PC-9 (cell line): ENCODE measurements around the gene CADPS2. TPM values are rescaled to one million over a fixed set of nuclear protein-coding genes. Genes with fewer than 3 reads are reported as not detected.

Experiments used
- BruUV-seq: library from RNA; stranded (reverse); fragments of 400-500 nt; replicated peaks from 2 replicates; lab custom pipeline; 2021; lab: Mats Ljungman, UMichigan
- CTCF ChIA-PET: fragments of 300-600 bp; sonication (Branson Sonifier 250); formaldehyde crosslinking; loops from one replicate; lab custom pipeline; 2022; ENCODE audit warnings: antibody characterized with exemption; lab: Charles Lee
- POLR2A ChIA-PET: fragments of 300-600 bp; sonication (Branson Sonifier 250); formaldehyde crosslinking; loops from one replicate; lab custom pipeline; 2022; ENCODE audit warnings: antibody characterized with exemption; ENCODE audit not compliant: unreplicated experiment; lab: Charles Lee
- DNase-seq, 2 experiments: peaks; one replicate each; pipeline versions ENCODE4 v3.0.0 to v3.0.0-alpha.2; 2015 to 2022; ENCODE audit warnings: mixed read lengths in 1 of 2
- H2AFZ ChIP-seq: fragments of 200-600 bp; sonication (generic); 2 replicates; pipeline ENCODE4 v1.8.1; 2017; ENCODE audit warnings: antibody characterized with exemption
- H3F3A ChIP-seq: fragments of 200-600 bp; sonication (generic); 2 replicates; pipeline ENCODE4 v1.8.1; 2017; ENCODE audit warnings: antibody characterized with exemption, mild to moderate bottlenecking, low read depth; ENCODE audit not compliant: insufficient read depth
- H3K27ac ChIP-seq: fragments of 200-600 bp; sonication (generic); 2 replicates; pipeline ENCODE4 v1.6.1; 2016; ENCODE audit warnings: mixed run types
- H3K27me3 ChIP-seq: fragments of 200-600 bp; sonication (generic); 2 replicates; pipeline ENCODE4 v1.6.1; 2016; ENCODE audit warnings: low read depth, mixed run types; ENCODE audit not compliant: insufficient read depth
- H3K36me3 ChIP-seq: fragments of 200-600 bp; sonication (generic); 2 replicates; pipeline ENCODE4 v1.6.1; 2016; ENCODE audit warnings: low read depth, mixed run types
- H3K4me1 ChIP-seq: fragments of 200-600 bp; sonication (generic); replicated peaks from 2 replicates; pipeline ENCODE4 v1.6.1; 2016; ENCODE audit warnings: mixed run types; ENCODE audit not compliant: insufficient read depth
- H3K4me2 ChIP-seq: fragments of 200-600 bp; sonication (generic); 2 replicates; pipeline ENCODE4 v1.6.1; 2017; ENCODE audit warnings: mixed run types
- H3K4me3 ChIP-seq: fragments of 200-600 bp; sonication (generic); 2 replicates; pipeline ENCODE4 v1.6.1; 2016; ENCODE audit warnings: mixed run types
- H3K79me2 ChIP-seq: fragments of 200-600 bp; sonication (generic); 2 replicates; pipeline ENCODE4 v1.6.1; 2017; ENCODE audit warnings: low read depth, mixed run types
- H3K9me2 ChIP-seq: fragments of 200-600 bp; sonication (generic); 2 replicates; pipeline ENCODE4 v1.8.1; 2017; ENCODE audit warnings: mild to moderate bottlenecking; ENCODE audit not compliant: insufficient read depth
- H3K9me3 ChIP-seq: fragments of 200-600 bp; sonication (generic); 2 replicates; pipeline ENCODE4 v1.8.1; 2016; ENCODE audit warnings: low read depth; ENCODE audit not compliant: insufficient read depth
- H4K20me1 ChIP-seq: fragments of 200-600 bp; sonication (generic); 2 replicates; pipeline ENCODE4 v1.8.1; 2017; ENCODE audit not compliant: insufficient read depth
- EZH2 ChIP-seq: fragments of 200-600 bp; sonication (generic); IDR thresholded peaks from 2 replicates; pipeline ENCODE4 v1.8.0; 2017; ENCODE audit warnings: antibody characterized with exemption, low read depth
- intact Hi-C: fragments of 100-400 bp; cut with micrococcal nuclease; formaldehyde crosslinking; loops from one replicate; pipeline ENCODE4 v1.10.0; 2022; ENCODE audit not compliant: unreplicated experiment
- total RNA-seq: library from RNA; stranded (reverse); gene quantifications from 2 replicates; pipeline ENCODE4 v1.2.3, GENCODE V29; 2021
- TF ChIP-seq, protein P1 (sequence below): fragments of 200-600 bp; sonication (generic); conservative IDR thresholded peaks from 2 replicates; pipeline ENCODE4 v1.6.1; 2017; ENCODE audit warnings: mixed run types, antibody characterized with exemption, mild to moderate bottlenecking, moderate library complexity

The CADPS2 gene
- total RNA-seq, 1 experiment from 2014 or later = 11.9 TPM

- intact Hi-C loops = loop anchor here (5.0 to 10.0 kb wide), 2 partner anchors 214 to 218 kb away; no protein-coding TSS in a partner anchor
- POLR2A ChIA-PET = interaction anchor here (0.6 kb wide), 1 partner anchor 1186 kb away, joined by 3 read pairs; no protein-coding TSS in a partner anchor
- no peaks in the 10 kb centered on the region for H3F3A ChIP-seq
- peak overlapping the region; percentile 99 for H3K4me2 ChIP-seq
- no peak overlapping the region for H3K27ac ChIP-seq
- no peaks in the 10 kb centered on the region for H3K36me3 ChIP-seq
- H3K4me3 ChIP-seq = peak overlapping the region; percentile 67; the same call in 1 of the 2 replicates
- H4K20me1 ChIP-seq = no peaks in the 10 kb centered on the region
- H2AFZ ChIP-seq = peak overlapping the region; percentile 88; the same call in 1 of the 2 replicates
- BruUV-seq = no TSS peak
- H3K27me3 ChIP-seq = 0 out of 2 replicates have a peak, but pooled peaks cover 2% of the 10 kb centered on the region
- no peak for DNase-seq
- H3K4me1 ChIP-seq = no peaks in the 10 kb centered on the region
- H3K9me3 ChIP-seq = no peaks in the 10 kb centered on the region; the same call in 1 of the 2 replicates
- no peaks in the 10 kb centered on the region for H3K9me2 ChIP-seq
- no peaks in the 10 kb centered on the region for H3K79me2 ChIP-seq
- CTCF ChIA-PET = interaction anchor here (0.6 kb wide), 1 partner anchor 59 kb away, joined by 3 read pairs; no protein-coding TSS in a partner anchor
- TF ChIP-seq EZH2 = no peak
- TF ChIP-seq, protein P1, sequence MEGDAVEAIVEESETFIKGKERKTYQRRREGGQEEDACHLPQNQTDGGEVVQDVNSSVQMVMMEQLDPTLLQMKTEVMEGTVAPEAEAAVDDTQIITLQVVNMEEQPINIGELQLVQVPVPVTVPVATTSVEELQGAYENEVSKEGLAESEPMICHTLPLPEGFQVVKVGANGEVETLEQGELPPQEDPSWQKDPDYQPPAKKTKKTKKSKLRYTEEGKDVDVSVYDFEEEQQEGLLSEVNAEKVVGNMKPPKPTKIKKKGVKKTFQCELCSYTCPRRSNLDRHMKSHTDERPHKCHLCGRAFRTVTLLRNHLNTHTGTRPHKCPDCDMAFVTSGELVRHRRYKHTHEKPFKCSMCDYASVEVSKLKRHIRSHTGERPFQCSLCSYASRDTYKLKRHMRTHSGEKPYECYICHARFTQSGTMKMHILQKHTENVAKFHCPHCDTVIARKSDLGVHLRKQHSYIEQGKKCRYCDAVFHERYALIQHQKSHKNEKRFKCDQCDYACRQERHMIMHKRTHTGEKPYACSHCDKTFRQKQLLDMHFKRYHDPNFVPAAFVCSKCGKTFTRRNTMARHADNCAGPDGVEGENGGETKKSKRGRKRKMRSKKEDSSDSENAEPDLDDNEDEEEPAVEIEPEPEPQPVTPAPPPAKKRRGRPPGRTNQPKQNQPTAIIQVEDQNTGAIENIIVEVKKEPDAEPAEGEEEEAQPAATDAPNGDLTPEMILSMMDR = no peak
Measured at GRCh38 chr7:122306320-122307227, 579.7 kb downstream of the CADPS2 start.

GRCh38 chr7:122305475-122306319 is 580.6 kb downstream of the CADPS2 start:
- H3K27me3 ChIP-seq = 0 out of 2 replicates have a peak, but pooled peaks cover 2% of the 10 kb centered on the region
- H2AFZ ChIP-seq = peak overlapping the region; percentile 88
- CTCF ChIA-PET = no interaction called here
- no peaks in the 10 kb centered on the region for H3K79me2 ChIP-seq
- POLR2A ChIA-PET = interaction anchor here (0.6 kb wide), 1 partner anchor 1187 kb away, joined by 3 read pairs; no protein-coding TSS in a partner anchor
- no peak overlapping the region for H3K27ac ChIP-seq
- no peaks in the 10 kb centered on the region; the same call in 1 of the 2 replicates for H3K9me3 ChIP-seq
- peak overlapping the region; percentile 67 for H3K4me3 ChIP-seq
- H3K9me2 ChIP-seq = no peaks in the 10 kb centered on the region
- H3K4me2 ChIP-seq = peak overlapping the region; percentile 99
- peak in 1 of 2 experiments; percentile 39 for DNase-seq
- H3K4me1 ChIP-seq = no peaks in the 10 kb centered on the region
- H4K20me1 ChIP-seq = no peaks in the 10 kb centered on the region
- no TSS peak for BruUV-seq
- H3K36me3 ChIP-seq = no peaks in the 10 kb centered on the region
- intact Hi-C loops = loop anchor here (5.0 to 10.0 kb wide), 2 partner anchors 213 to 219 kb away; no protein-coding TSS in a partner anchor
- TF ChIP-seq, protein P1 = no peak
- TF ChIP-seq EZH2 = no peak
- H3F3A ChIP-seq = no peaks in the 10 kb centered on the region
